ENCODE data around the gene GAL3ST2.

GAL3ST2 gene

DNA sequence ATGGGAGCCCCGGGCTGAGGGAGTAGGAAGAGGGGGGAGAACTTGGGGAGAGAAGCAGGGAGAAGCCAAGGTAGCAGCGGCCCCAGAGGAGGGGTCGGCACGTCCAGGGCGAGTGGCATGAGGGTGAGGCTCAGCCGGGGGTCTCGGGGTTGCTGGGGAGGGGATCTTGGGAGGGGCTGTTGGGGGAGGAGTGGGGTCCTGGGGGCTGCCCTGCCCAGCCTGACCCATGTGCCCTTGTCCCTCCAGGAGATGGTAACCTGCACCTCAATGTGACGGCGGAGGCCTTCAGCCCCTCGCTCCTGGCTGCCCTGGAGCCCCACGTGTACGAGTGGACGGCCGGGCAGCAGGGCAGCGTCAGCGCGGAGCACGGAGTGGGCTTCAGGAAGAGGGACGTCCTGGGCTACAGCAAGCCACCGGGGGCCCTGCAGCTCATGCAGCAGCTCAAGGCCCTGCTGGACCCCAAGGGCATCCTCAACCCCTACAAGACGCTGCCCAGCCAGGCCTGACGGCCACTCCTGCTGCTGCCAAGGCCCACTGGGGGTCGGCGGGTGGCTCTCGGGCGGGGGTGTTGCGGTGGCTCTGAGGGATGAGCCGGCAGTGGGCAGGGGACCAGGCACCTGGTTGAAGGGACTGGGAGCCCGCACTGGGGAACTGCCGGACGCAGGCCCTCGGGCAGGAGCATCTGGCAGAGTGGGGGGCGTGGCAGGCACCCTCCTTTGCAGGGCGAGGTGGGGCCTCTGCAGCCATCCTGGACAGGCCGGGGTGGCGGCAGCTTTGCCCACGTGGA is 9.0 kb upstream of the GAL3ST2 start:
- in situ Hi-C loops (cut with MboI; ENCODE audit: low sequenced_read_pairs, unreplicated experiment), result no loop called here
- TF ChIP-seq CTCF (IDR thresholded peaks at IDR 0.05; ENCODE audit: borderline replicate concordance, control extremely low read depth, extremely low read depth, insufficient read depth, missing control alignments), result no peak
- no peak for DNase-seq (ENCODE audit: low spot score)

DNA sequence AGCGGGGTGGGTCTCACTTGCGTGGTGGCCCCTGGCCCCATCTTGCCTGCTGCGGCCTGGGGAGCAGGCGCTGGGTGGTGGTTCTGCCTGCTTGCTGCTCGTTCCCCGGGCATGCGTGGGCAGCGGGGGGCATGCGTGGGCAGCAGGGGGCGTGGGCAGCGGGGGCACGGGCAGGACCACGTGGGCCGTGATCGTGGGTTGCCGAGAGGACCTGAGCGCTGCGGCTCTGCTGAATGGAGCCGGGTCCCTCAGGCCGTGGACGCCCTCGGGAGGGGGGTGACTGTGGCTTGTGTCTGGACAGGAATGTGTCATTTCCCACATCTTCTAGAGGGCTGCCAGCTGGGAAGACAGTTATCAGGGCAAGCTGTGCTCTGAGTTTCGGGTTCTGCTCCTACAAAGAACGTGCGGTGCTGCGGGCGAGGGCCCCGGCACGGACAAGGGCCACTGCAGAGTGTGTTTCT is 8.3 kb upstream of the GAL3ST2 start:
- in situ Hi-C loops (cut with MboI; ENCODE audit: low sequenced_read_pairs, unreplicated experiment), result no loop called here
- TF ChIP-seq CTCF (IDR thresholded peaks at IDR 0.05; ENCODE audit: borderline replicate concordance, control extremely low read depth, extremely low read depth, insufficient read depth, missing control alignments), result no peak
- peak; percentile 20 for DNase-seq (ENCODE audit: low spot score)

DNA sequence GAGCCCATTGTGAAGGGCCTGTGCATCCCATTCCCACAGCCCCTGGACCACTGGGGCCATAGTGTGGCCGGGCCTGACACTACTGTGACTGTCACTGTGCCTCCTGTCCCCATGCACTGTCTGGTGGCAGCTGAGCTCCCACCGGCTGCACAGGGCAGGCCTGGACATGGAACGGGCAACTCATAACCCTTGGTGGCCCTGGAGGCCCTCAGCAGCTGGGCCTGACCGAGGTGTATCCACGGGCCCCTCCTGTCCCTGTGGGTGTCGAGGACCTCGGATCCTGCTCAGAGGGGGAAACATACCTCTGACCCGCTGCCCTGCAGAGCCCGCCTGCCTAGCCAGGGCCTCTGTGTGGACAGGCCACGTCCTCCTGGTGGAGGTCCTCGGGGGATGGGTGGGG is 7.8 kb upstream of the GAL3ST2 start:
- TF ChIP-seq CTCF (IDR thresholded peaks at IDR 0.05; ENCODE audit: borderline replicate concordance, control extremely low read depth, extremely low read depth, insufficient read depth, missing control alignments), result no peak
- DNase-seq (ENCODE audit: low spot score), result peak; percentile 15
- in situ Hi-C loops (cut with MboI; ENCODE audit: low sequenced_read_pairs, unreplicated experiment), result no loop called here

- in situ Hi-C loops (cut with MboI; ENCODE audit: low sequenced_read_pairs, unreplicated experiment), result no loop called here
- no peak for DNase-seq (ENCODE audit: low spot score)
- TF ChIP-seq CTCF (IDR thresholded peaks at IDR 0.05; ENCODE audit: borderline replicate concordance, control extremely low read depth, extremely low read depth, insufficient read depth, missing control alignments), result no peak
Observed at GRCh38 chr2:241769819-241770184, 6.8 kb upstream of the GAL3ST2 start.

DNA sequence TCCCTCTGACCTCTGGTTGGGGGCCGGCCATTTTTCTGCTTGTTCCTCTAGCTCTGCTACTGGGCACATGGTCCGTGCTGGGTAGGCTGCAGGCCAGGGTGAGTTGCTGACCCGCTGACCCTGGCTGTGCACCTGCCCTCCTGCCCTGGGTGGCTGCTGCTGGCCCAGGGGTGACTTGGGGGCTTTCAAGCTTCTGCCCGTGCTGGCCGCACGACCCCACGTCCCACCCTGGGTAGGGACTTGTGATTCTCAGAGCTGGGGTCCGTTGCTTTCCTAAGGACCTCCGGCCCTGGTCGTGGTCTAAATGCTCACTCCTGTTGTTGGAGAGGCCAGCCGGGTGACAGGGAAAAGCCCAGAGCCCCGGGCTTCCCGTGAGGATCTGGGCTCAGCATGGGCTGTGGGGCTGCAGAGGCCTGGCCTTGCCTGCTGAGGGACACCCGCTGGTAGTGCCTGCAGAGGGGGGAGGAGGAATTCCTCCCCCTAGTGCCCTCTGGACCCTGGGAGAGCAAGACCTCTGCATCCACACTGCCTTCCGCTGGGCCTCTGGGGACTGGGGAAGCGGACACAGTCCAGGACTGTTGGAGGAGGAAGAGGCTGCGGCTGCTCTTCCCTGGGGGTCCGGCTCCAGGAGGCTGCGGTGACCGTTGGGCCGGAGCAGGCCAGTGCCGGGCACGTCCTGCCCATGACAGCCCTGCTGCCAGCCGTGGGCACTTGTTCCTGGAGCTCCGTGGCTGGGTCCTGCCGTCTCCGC is 6.3 kb upstream of the GAL3ST2 start:
- TF ChIP-seq CTCF (IDR thresholded peaks at IDR 0.05; ENCODE audit: borderline replicate concordance, control extremely low read depth, extremely low read depth, insufficient read depth, missing control alignments), result no peak
- DNase-seq (ENCODE audit: low spot score), result peak; percentile 27
- in situ Hi-C loops (cut with MboI; ENCODE audit: low sequenced_read_pairs, unreplicated experiment), result no loop called here

DNA sequence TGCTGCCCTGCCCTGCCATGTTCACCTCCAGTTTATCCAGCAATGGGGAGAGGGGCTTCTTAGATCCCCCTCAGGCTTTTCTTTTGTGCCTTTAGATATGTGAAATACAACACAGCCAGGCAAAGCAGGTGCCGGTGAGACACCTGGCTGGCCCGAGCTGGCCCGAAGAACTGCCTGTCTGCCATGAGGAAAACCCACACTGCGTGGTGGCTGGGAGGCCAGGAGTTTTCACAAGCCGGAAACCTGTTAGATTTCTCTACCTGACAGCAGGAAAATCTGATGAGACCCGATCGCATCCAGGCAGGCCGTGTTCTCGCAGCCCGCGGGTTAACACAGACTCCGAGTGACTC is 5.7 kb upstream of the GAL3ST2 start:
- peak; percentile 34 for DNase-seq (ENCODE audit: low spot score)
- in situ Hi-C loops (cut with MboI; ENCODE audit: low sequenced_read_pairs, unreplicated experiment), result no loop called here
- no peak for TF ChIP-seq CTCF (IDR thresholded peaks at IDR 0.05; ENCODE audit: borderline replicate concordance, control extremely low read depth, extremely low read depth, insufficient read depth, missing control alignments)
